ENCODE data around the gene MPG. TPM values are rescaled to one million over a fixed set of nuclear protein-coding genes. Genes with fewer than 3 reads are reported as not detected.

Gene MPG
- total and polyA plus RNA-seq, 4 donors: 25.4 to 84.1 (median 37.5) TPM

DNA sequence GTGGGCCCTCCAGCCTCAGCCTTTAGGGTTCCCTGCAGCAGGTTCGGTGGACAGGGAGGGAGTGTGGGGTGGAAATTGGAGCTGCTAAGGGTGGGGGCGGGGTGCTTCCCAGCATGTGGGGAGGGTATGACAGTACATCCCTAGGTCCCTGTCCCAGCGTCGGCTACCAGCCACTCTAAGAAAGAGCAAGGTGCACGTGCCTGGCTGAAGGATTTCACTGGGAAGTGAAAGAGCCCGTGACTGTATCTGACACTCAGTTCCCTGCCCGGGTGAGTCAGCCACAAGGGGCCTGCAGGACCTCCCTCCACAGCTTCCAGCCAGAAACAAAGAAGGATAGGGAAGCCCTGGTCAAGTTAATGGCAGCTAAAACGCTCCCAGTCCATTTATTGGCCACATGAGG is 20.3 kb upstream of the MPG start:
- Histone ChIP-seq H3K27me3 (ENCODE audit: control insufficient read depth in 4 of 4, insufficient read depth in 4 of 4, low read length in 3 of 4) (no peaks in the 10 kb centered on the region), H3K27ac (ENCODE audit: low read depth in 1 of 2, low read length in 2 of 2) (no peak overlapping the region), H3K36me3 (ENCODE audit: control insufficient read depth in 4 of 4, insufficient read depth in 3 of 4, low read depth in 1 of 4, low read length in 3 of 4) (peaks cover 4 to 36% (median 9%) of the 10 kb centered on the region in 4 donors), H3K4me1 (ENCODE audit: control insufficient read depth in 4 of 4, insufficient read depth in 4 of 4, low read length in 3 of 4) (peaks cover 0 to 11% (median 6%) of the 10 kb centered on the region in 4 donors), H3K9ac (ENCODE audit: low read depth in 1 of 2, low read length in 2 of 2) (no peak overlapping the region), H3K9me3 (ENCODE audit: control insufficient read depth in 4 of 4, low read length in 3 of 4) (no peaks in the 10 kb centered on the region), H3K4me3 (ENCODE audit: low read depth in 1 of 3, low read length in 3 of 3) (no peak overlapping the region)
- no peak for DNase-seq (ENCODE audit: low spot score)
- TF ChIP-seq EGR1 (IDR thresholded peaks at IDR 0.05; ENCODE audit: low read depth in 2 of 2): no peak
- no peak for TF ChIP-seq FOXA2 (IDR thresholded peaks at IDR 0.05)
- TF ChIP-seq TAF1 (conservative IDR thresholded peaks at IDR 0.05): no peak
- no peak for TF ChIP-seq RAD21 (IDR thresholded peaks at IDR 0.05)
- TF ChIP-seq, protein P1, sequence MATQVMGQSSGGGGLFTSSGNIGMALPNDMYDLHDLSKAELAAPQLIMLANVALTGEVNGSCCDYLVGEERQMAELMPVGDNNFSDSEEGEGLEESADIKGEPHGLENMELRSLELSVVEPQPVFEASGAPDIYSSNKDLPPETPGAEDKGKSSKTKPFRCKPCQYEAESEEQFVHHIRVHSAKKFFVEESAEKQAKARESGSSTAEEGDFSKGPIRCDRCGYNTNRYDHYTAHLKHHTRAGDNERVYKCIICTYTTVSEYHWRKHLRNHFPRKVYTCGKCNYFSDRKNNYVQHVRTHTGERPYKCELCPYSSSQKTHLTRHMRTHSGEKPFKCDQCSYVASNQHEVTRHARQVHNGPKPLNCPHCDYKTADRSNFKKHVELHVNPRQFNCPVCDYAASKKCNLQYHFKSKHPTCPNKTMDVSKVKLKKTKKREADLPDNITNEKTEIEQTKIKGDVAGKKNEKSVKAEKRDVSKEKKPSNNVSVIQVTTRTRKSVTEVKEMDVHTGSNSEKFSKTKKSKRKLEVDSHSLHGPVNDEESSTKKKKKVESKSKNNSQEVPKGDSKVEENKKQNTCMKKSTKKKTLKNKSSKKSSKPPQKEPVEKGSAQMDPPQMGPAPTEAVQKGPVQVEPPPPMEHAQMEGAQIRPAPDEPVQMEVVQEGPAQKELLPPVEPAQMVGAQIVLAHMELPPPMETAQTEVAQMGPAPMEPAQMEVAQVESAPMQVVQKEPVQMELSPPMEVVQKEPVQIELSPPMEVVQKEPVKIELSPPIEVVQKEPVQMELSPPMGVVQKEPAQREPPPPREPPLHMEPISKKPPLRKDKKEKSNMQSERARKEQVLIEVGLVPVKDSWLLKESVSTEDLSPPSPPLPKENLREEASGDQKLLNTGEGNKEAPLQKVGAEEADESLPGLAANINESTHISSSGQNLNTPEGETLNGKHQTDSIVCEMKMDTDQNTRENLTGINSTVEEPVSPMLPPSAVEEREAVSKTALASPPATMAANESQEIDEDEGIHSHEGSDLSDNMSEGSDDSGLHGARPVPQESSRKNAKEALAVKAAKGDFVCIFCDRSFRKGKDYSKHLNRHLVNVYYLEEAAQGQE (IDR thresholded peaks at IDR 0.05): no peak
- no peak for TF ChIP-seq YY1 (IDR thresholded peaks at IDR 0.05)
- TF ChIP-seq CTCF (IDR thresholded peaks at IDR 0.05; ENCODE audit: low read depth, low read length, missing input control): no peak
- TF ChIP-seq SP1 (IDR thresholded peaks at IDR 0.05): no peak
- no peak for TF ChIP-seq GABPA (IDR thresholded peaks at IDR 0.05 in 1 of 2, conservative IDR thresholded peaks at IDR 0.05 in 1 of 2)
- no peak for TF ChIP-seq ATF3 (IDR thresholded peaks at IDR 0.05)
- TF ChIP-seq RXRA (IDR thresholded peaks at IDR 0.05): no peak
- no peak for TF ChIP-seq MAX (IDR thresholded peaks at IDR 0.05)
- TF ChIP-seq FOXA1 (IDR thresholded peaks at IDR 0.05): no peak
- TF ChIP-seq HNF4A (conservative IDR thresholded peaks at IDR 0.05): no peak
- no peak for TF ChIP-seq JUND (IDR thresholded peaks at IDR 0.05)
- TF ChIP-seq HNF4G (IDR thresholded peaks at IDR 0.05): no peak
- TF ChIP-seq, protein P2, sequence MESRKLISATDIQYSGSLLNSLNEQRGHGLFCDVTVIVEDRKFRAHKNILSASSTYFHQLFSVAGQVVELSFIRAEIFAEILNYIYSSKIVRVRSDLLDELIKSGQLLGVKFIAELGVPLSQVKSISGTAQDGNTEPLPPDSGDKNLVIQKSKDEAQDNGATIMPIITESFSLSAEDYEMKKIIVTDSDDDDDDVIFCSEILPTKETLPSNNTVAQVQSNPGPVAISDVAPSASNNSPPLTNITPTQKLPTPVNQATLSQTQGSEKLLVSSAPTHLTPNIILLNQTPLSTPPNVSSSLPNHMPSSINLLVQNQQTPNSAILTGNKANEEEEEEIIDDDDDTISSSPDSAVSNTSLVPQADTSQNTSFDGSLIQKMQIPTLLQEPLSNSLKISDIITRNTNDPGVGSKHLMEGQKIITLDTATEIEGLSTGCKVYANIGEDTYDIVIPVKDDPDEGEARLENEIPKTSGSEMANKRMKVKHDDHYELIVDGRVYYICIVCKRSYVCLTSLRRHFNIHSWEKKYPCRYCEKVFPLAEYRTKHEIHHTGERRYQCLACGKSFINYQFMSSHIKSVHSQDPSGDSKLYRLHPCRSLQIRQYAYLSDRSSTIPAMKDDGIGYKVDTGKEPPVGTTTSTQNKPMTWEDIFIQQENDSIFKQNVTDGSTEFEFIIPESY (IDR thresholded peaks at IDR 0.05): no peak
- TF ChIP-seq NR2F2 (IDR thresholded peaks at IDR 0.05): no peak
- WGBS: 87% methylated on average over 8 of the region's 8 CpGs

All from liver (tissue), 9 donors.